HG03103 (cell line): ENCODE measurements around the gene GPC2.

Experiments used
- ATAC-seq: cut with Tn5 transposase; IDR thresholded peaks from one replicate; pipeline ENCODE4 v1.9.1; 2021; ENCODE audit warnings: low read depth; ENCODE audit not compliant: unreplicated experiment

GPC2 gene

DNA sequence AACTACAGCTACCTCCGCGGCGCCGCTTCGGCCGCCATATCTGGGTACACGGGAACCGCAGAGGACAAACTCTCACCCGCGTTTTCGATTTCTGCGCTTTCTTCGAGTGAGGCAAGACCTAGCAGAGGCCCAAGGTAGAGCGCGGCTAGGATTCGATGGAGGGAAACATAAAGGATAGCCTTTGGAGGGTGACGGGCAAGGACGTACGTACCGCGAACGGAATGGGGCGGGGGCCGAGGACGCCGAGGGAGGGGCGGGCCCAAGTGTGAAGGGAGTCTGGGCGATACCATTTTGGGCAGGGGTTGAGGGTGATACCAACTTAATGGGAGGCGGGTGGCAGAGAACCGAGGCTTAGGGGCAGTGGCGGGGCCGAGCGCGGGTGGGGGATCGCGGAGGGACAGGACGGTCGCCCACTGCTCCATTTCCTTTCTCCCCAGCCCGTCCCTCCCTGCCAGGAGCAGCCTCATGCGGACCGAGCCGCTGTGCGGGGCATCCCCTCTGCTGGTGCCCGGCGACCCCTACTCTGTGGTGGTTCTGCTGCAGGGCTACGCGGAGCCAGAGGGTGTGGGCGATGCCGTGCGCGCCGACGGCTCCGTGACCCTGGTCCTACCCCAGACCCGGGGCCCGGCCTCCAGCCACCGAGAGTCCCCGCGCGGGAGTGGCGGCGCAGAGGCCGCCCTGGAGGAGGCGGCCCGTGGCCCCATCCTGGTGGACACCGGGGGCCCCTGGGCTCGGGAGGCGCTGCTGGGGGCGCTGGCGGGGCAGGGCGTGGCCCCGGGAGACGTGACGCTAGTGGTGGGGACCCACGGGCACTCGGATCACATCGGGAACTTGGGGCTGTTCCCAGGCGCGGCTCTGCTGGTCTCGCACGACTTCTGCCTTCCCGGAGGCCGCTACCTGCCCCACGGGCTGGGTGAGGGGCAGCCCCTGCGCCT, 50.0 kb downstream of the GPC2 start, which contains the start of gene MBLAC1:
TSS of gene MBLAC1 (plus strand) at position 37 of the 935 bp plus-strand sequence. CDS start at position 466, 429 bp downstream.
- peak; percentile 61 for ATAC-seq

DNA sequence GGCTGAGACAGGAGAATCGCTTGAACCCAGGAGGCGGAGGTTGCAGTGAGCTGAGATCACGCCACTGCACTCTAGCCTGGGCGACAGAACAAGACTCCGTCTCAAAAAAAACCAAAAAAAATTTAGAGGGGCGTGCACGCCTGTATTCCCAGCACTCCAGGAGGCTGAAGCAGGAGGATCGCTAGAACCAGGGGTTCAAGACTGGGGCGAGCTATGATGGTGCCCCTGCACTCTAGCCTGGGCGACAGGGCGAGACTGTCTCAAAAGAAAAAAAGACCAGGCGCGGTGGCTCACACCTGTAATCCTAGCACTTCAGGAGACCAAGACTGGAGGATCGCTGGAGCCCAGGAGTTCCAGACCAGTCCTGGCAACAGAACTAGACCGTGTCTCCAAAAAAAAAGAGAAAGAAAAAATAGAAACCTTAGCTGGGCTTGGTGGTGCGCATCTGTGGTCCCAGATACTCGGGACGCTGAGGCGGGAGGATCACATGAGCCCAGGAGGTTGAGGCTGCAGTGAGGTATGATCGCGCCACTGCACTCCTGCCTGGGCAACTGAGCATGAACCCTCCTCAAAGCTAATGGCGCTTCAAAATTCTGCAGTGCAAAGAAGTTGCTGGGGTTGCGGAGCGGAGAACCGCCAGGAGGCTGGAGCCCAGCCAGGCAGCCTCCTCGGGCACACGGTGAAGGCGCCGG, 50.8 kb downstream of the GPC2 start:
- peak; percentile 21 for ATAC-seq

DNA sequence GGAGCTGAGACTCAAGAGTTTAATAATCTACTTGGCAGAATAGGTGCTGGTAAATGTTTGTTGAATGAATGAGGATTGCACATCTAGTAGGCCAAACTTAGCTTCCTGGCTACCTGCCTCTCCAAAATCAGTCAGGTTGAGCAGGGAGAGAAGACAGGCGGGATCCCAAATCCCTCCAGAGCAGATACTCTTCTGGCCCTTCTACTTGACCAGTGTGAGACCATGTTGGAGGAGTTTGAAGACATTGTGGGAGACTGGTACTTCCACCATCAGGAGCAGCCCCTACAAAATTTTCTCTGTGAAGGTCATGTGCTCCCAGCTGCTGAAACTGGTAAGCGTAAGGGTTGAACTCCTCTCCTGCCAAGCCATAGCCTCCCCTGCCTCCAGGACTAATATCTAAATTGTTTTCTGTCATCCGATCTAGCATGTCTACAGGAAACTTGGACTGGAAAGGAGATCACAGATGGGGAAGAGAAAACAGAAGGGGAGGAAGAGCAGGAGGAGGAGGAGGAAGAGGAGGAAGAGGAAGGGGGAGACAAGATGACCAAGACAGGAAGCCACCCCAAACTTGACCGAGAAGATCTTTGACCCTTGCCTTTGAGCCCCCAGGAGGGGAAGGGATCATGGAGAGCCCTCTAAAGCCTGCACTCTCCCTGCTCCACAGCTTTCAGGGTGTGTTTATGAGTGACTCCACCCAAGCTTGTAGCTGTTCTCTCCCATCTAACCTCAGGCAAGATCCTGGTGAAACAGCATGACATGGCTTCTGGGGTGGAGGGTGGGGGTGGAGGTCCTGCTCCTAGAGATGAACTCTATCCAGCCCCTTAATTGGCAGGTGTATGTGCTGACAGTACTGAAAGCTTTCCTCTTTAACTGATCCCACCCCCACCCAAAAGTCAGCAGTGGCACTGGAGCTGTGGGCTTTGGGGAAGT, 52.6 kb downstream of the GPC2 start:
- no peak for ATAC-seq

DNA sequence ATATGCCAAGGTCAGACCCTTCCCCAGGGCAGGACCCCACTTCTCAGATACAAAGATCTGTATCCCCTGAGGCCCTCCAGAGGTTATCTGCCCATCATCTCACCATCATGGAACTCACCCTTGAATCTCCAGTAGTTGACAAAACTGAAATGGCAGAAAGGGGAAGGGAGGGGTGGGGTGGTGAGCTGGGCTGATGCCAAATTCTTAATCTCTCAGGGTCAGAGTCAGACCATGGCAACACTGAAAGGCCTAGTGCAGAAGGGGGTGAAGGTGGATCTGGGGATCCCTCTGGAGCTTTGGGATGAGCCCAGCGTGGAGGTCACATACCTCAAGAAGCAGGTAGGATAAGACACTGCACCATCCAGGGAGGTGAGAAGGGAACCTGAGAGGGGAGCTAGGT, 54.6 kb downstream of the GPC2 start:
- no peak for ATAC-seq

DNA sequence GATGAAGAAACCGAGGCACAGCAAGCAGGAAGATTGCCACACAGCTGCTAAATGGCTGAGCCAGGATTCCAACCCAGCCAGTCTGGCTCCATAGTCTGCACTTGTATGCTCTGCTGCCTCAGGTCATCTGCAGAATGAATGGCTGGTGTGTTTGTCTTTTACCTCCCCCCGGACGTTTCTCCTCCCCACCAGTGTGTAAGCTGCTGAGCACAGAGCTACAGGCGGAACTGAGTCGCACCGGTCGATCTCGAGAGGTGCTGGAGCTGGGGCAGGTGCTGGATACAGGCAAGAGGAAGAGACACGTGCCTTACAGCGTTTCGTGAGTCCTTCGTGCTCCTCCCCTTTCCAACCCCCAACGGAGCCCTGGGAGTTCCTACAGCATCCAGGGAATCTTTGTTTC, 55.1 kb downstream of the GPC2 start:
- ATAC-seq, result no peak

DNA sequence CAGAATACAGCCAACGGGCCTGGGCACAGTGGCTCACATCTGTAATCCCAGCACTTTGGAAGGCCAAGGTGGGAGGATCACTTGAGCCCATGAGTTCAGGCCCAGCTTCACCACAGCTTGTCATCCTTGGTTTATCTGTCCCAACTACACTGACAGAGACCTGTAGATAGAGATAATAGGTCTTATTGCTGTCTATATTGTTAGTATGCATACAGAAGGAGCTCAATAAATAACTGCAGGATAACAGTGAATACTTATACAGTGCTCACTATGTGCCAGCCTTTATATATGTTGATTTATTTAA, 56.5 kb downstream of the GPC2 start:
- no peak for ATAC-seq

DNA sequence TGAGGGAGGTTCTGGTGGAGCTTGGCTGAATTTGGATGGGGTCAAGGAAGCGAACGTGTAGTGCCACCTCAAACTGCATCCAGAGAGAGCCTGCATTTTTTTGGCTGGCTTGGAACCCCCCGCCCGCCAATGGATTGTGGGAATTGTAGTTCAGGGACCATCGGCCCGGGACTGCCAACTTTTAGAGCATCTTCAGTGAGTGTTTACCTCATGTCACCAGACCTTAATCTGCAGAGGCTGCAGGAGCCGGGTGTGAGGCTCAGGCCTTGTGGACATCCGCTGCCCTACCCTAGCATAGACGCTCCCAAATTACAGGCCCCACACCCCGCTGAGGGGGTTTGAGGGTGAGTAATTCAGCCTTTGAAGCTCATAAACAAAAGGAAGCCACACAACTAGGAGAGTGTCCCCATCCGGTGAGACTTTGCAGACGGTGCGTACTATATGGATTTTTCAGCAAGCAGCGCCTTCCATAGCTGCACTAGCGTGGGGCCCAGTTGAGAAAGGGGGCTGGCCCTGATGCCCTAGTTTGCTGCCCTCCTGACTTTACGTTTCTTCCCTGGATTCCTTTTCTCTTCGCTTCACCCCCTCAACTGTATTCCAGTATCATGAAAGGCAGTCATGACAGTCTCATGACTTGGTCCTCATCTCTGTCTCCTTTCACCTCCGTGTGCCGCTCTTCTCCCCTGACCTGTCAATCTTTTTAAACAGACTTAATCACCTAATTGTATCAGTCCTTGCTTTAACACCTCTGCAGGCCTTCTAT, 57.0 kb downstream of the GPC2 start:
- peak; percentile 30 for ATAC-seq
